HCT116 (cell line): ENCODE results near the gene TTF2. TPM values are rescaled to one million over a fixed set of nuclear protein-coding genes. Genes with fewer than 3 reads are reported as not detected.
A peak's percentile ranks its signal among the peaks of the same experiment; 100 is the strongest.

Experiments
- ATAC-seq: fragments of 200-7000 bp; cut with Tn5 transposase; 2 replicates; pipeline ENCODE4 v1.9.1; 2020; ENCODE audit warnings: mild to moderate bottlenecking, moderate library complexity
- BruUV-seq: library from RNA; stranded (reverse); fragments of 400-500 nt; replicated peaks from 2 replicates; lab custom pipeline; 2021; lab: Mats Ljungman, UMichigan
- CTCF ChIA-PET: fragments of 300-600 bp; sonication (Branson Sonifier 250); formaldehyde crosslinking; loops from one replicate; lab custom pipeline; 2021; ENCODE audit warnings: antibody characterized with exemption; lab: Charles Lee
- POLR2A ChIA-PET: fragments of 300-600, 350-600 bp; sonication (Branson Sonifier 250); formaldehyde crosslinking; loops from one replicate; lab custom pipeline; 2021; ENCODE audit warnings: antibody characterized with exemption; lab: Charles Lee
- RAD21 ChIA-PET, 2 experiments: fragments of 300-600 bp; sonication (Branson Sonifier 250); formaldehyde crosslinking; loops; one replicate each; lab custom pipeline; 2023; ENCODE audit warnings: low total read pairs in 2 of 2; ENCODE audit not compliant: uncharacterized antibody in 2 of 2, unreplicated experiment in 2 of 2, low non-redundant PET in 1 of 2; lab: Charles Lee
- DNase-seq: peaks from one replicate; pipeline ENCODE4 v3.0.0-alpha.2; 2010; ENCODE audit warnings: low read depth, low spot score
- H2AFZ ChIP-seq: fragments of 200-600 bp; shearing (Covaris generic), sonication (generic); 2 replicates; pipeline ENCODE4 v1.6.1; 2017; ENCODE audit warnings: low read depth, mixed run types, mixed read lengths, antibody characterized with exemption, low read length; ENCODE audit not compliant: poor library complexity, severe bottlenecking
- H3K27ac ChIP-seq: 2 replicates; pipeline ENCODE4 v1.5.1; 2012; ENCODE audit warnings: low read depth, low read length
- H3K27me3 ChIP-seq: fragments of 200-600 bp; sonication (generic); 2 replicates; pipeline ENCODE4 v1.6.1; 2016; ENCODE audit warnings: mixed run types, low read length, mixed read lengths; ENCODE audit not compliant: insufficient read depth
- H3K36me3 ChIP-seq, 2 experiments: fragments of 200-500 bp in 1 of 2; fragments of 200-600 bp in 1 of 2; sonication (Bioruptor generic) in 1 of 2; sonication (generic) in 1 of 2; 2 replicates each; pipeline versions ENCODE4 v1.5.1 to v1.6.1; 2014 to 2016; ENCODE audit warnings: low read length in 2 of 2, inconsistent platforms in 1 of 2, mixed read lengths in 1 of 2, mixed run types in 1 of 2; ENCODE audit not compliant: insufficient read depth in 2 of 2, control insufficient read depth in 1 of 2
- H3K4me1 ChIP-seq, 2 experiments: fragments of 200-600 bp in 1 of 2; sonication (generic) in 1 of 2; 2 replicates each; pipeline versions ENCODE4 v1.5.1 to v1.6.1; 2012 to 2017; ENCODE audit warnings: low read length in 2 of 2, inconsistent platforms in 1 of 2, mild to moderate bottlenecking in 1 of 2, mixed read lengths in 1 of 2, mixed run types in 1 of 2, moderate library complexity in 1 of 2; ENCODE audit not compliant: insufficient read depth in 2 of 2, control insufficient read depth in 1 of 2
- H3K4me2 ChIP-seq: fragments of 200-600 bp; sonication (generic); 2 replicates; pipeline ENCODE4 v1.6.1; 2017; ENCODE audit warnings: mixed run types, low read length, mixed read lengths
- H3K4me3 ChIP-seq, 2 experiments: fragments of 200-600 bp in 1 of 2; sonication (generic) in 1 of 2; replicated peaks in 1 of 2; 2 replicates each; pipeline ENCODE4 v1.5.1; 2011 to 2016; ENCODE audit warnings: low read length in 2 of 2, control low read depth in 1 of 2, low read depth in 1 of 2, mild to moderate bottlenecking in 1 of 2, mixed read lengths in 1 of 2, mixed run types in 1 of 2
- H3K79me2 ChIP-seq: fragments of 200-600 bp; sonication (generic); 2 replicates; pipeline ENCODE4 v1.6.1; 2017; ENCODE audit warnings: mild to moderate bottlenecking, mixed run types, low read length, moderate library complexity, mixed read lengths; ENCODE audit not compliant: insufficient read depth
- H3K9ac ChIP-seq: fragments of 200-600 bp; sonication (generic); 2 replicates; pipeline ENCODE4 v1.6.1; 2016; ENCODE audit warnings: low read length, mixed read lengths
- H3K9me2 ChIP-seq: fragments of 200-600 bp; sonication (generic), shearing (Covaris generic); 2 replicates; pipeline ENCODE4 v1.6.1; 2017; ENCODE audit warnings: mixed run types, mild to moderate bottlenecking, moderate library complexity; ENCODE audit not compliant: insufficient read depth
- H3K9me3 ChIP-seq, 2 experiments: fragments of 200-500 bp in 1 of 2; fragments of 200-600 bp in 1 of 2; sonication (Bioruptor generic) in 1 of 2; sonication (generic) in 1 of 2; 2 replicates each; pipeline ENCODE4 v1.6.1; 2014 to 2017; ENCODE audit warnings: low read length in 2 of 2, mixed read lengths in 2 of 2, inconsistent platforms in 1 of 2, low read depth in 1 of 2, mild to moderate bottlenecking in 1 of 2, mixed run types in 1 of 2, moderate library complexity in 1 of 2; ENCODE audit not compliant: control insufficient read depth in 1 of 2, insufficient read depth in 1 of 2
- H4K20me1 ChIP-seq: fragments of 200-600 bp; sonication (generic), shearing (Covaris generic); 2 replicates; pipeline ENCODE4 v1.6.1; 2017; ENCODE audit warnings: mixed run types, mild to moderate bottlenecking, moderate library complexity; ENCODE audit not compliant: insufficient read depth
- EGR1 ChIP-seq: IDR thresholded peaks from 2 replicates; pipeline ENCODE4 v1.6.1; 2012; ENCODE audit warnings: low read depth
- EZH2 ChIP-seq: fragments of 200-600 bp; sonication (generic); IDR thresholded peaks from 2 replicates; pipeline ENCODE4 v1.6.1; 2017; ENCODE audit warnings: antibody characterized with exemption, mixed run types
- EZH2phosphoT487 ChIP-seq: fragments of 200-600 bp; IDR thresholded peaks from 2 replicates; pipeline ENCODE4 v1.6.1; 2018; ENCODE audit warnings: antibody characterized with exemption, borderline replicate concordance
- POLR2A ChIP-seq: IDR thresholded peaks from 2 replicates; pipeline ENCODE4 v1.7.0; 2011; ENCODE audit warnings: borderline replicate concordance; ENCODE audit not compliant: insufficient read depth, insufficient read length; ENCODE audit errors: extremely low read depth
- POLR2AphosphoS5 ChIP-seq: IDR thresholded peaks from 2 replicates; pipeline ENCODE4 v1.6.1; 2011; ENCODE audit warnings: mild to moderate bottlenecking, low read depth, low read length, moderate library complexity
- YY1 ChIP-seq: IDR thresholded peaks from 2 replicates; pipeline ENCODE4 v1.6.1; 2011; ENCODE audit warnings: low read length, low read depth, moderate library complexity, mild to moderate bottlenecking; ENCODE audit not compliant: insufficient replicate concordance; ENCODE audit errors: extremely low read depth
- intact Hi-C: fragments of 100-400 bp; cut with micrococcal nuclease; formaldehyde crosslinking; loops from 2 replicates; pipeline ENCODE4 v1.10.0; 2022
- total RNA-seq: library from RNA; stranded (reverse); gene quantifications from one replicate; pipeline ENCODE4 v1.2.1, GENCODE V29; 2021; ENCODE audit not compliant: unreplicated experiment
- TF ChIP-seq, protein P1 (sequence below): IDR thresholded peaks from 2 replicates; pipeline ENCODE4 v1.6.1; 2012; ENCODE audit warnings: low read depth

Gene TTF2
- total RNA-seq, 1 experiment from 2014 or later: 60.3 TPM

DNA sequence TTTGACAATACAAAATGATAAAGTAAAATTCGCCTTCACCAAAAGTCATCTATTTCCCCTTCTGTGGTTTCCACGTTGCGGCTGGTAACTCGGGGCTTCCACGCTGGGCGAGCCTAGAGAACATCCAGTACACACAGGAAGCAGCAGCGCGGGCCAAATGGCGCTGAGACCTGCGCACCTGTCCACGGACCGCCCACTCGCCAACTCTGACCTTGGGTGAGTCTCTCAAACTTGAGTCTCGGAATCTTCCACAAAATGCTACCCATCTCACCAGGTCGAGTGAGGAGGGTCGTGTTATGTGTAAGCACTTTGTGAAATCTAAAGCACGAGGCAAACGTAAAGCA, 820 bp upstream of the TTF2 start:
- Histone ChIP-seq H2AFZ (peak overlapping the region; percentile 8), H3K4me3 (peak overlapping the region; percentile 90 to 95), H3K9me3 (no peaks in the 10 kb centered on the region), H3K79me2 (peaks cover 43% of the 10 kb centered on the region), H3K9ac (peak overlapping the region; percentile 89), H4K20me1 (no peaks in the 10 kb centered on the region), H3K27me3 (no peaks in the 10 kb centered on the region), H3K4me2 (peak overlapping the region; percentile 86), H3K9me2 (no peaks in the 10 kb centered on the region), H3K27ac (peak overlapping the region; percentile 85), H3K36me3 (peaks cover 0 to 4% of the 10 kb centered on the region in 2 experiments; a peak in 1 of 4 replicates), H3K4me1 (peaks cover 4 to 15% of the 10 kb centered on the region in 2 experiments; a peak in 3 of 4 replicates)
- peak; percentile 53 for TF ChIP-seq POLR2AphosphoS5
- no peak for TF ChIP-seq EZH2
- TF ChIP-seq, protein P1, sequence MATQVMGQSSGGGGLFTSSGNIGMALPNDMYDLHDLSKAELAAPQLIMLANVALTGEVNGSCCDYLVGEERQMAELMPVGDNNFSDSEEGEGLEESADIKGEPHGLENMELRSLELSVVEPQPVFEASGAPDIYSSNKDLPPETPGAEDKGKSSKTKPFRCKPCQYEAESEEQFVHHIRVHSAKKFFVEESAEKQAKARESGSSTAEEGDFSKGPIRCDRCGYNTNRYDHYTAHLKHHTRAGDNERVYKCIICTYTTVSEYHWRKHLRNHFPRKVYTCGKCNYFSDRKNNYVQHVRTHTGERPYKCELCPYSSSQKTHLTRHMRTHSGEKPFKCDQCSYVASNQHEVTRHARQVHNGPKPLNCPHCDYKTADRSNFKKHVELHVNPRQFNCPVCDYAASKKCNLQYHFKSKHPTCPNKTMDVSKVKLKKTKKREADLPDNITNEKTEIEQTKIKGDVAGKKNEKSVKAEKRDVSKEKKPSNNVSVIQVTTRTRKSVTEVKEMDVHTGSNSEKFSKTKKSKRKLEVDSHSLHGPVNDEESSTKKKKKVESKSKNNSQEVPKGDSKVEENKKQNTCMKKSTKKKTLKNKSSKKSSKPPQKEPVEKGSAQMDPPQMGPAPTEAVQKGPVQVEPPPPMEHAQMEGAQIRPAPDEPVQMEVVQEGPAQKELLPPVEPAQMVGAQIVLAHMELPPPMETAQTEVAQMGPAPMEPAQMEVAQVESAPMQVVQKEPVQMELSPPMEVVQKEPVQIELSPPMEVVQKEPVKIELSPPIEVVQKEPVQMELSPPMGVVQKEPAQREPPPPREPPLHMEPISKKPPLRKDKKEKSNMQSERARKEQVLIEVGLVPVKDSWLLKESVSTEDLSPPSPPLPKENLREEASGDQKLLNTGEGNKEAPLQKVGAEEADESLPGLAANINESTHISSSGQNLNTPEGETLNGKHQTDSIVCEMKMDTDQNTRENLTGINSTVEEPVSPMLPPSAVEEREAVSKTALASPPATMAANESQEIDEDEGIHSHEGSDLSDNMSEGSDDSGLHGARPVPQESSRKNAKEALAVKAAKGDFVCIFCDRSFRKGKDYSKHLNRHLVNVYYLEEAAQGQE: no peak
- peak; percentile 8 for TF ChIP-seq POLR2A
- peak; percentile 67 for TF ChIP-seq YY1
- 0 out of 2 replicates have a peak, but pooled peaks have one; percentile 41 for TF ChIP-seq EGR1
- TF ChIP-seq EZH2phosphoT487: no peak
- intact Hi-C loops: loop anchor here (5.0 to 10.0 kb wide), 4 partner anchors 337 to 915 kb away; no protein-coding TSS in a partner anchor
- peak; percentile 46 for ATAC-seq
- ChIA-PET POLR2A (interaction anchor here (0.8 to 2.7 kb wide), 5 partner anchors 10 to 520 kb away, joined by 3 to 9 read pairs (median 3); no protein-coding TSS in a partner anchor), RAD21 (interaction anchor here in 1 of 2 experiments (0.7 kb wide), 1 partner anchor 87 kb away, joined by 3 read pairs; no protein-coding TSS in a partner anchor), CTCF (interaction anchor here (0.9 to 2.6 kb wide), 6 partner anchors 69 to 920 kb away, joined by 3 to 28 read pairs (median 6); no protein-coding TSS in a partner anchor)
- BruUV-seq: no TSS peak
- DNase-seq: peak; percentile 31
